HepG2 (cell line): ENCODE results near the gene KCNH6. TPM values are rescaled to one million over a fixed set of nuclear protein-coding genes. Genes with fewer than 3 reads are reported as not detected.

Experiments used
- HES4 ChIP-seq: sonication (generic); formaldehyde crosslinking; IDR thresholded peaks from 2 replicates; pipeline ENCODE4 v1.9.0; 2021; ENCODE audit warnings: mild to moderate bottlenecking, missing genetic modification reagents, borderline replicate concordance
- HOXD1 ChIP-seq: sonication (generic); formaldehyde crosslinking; IDR thresholded peaks from 2 replicates; pipeline ENCODE4 v1.5.0; 2020; ENCODE audit warnings: missing genetic modification reagents
- NFYC ChIP-seq: IDR thresholded peaks from 2 replicates; pipeline ENCODE4 v1.6.1; 2016; ENCODE audit warnings: missing genetic modification reagents, missing compliant biosample characterization
- SETDB1 ChIP-seq: sonication (generic); formaldehyde crosslinking; IDR thresholded peaks from 2 replicates; pipeline ENCODE4 v1.5.1; 2020; ENCODE audit warnings: missing genetic modification reagents, mild to moderate bottlenecking, borderline replicate concordance
- ZNF326 ChIP-seq: sonication (generic); formaldehyde crosslinking; IDR thresholded peaks from 2 replicates; pipeline ENCODE4 v1.4.0; 2020; ENCODE audit warnings: missing genetic modification reagents, borderline replicate concordance
- ZNF350 ChIP-seq: sonication (generic); formaldehyde crosslinking; IDR thresholded peaks from 2 replicates; pipeline ENCODE4 v1.4.0; 2020; ENCODE audit warnings: mild to moderate bottlenecking, low read depth, missing genetic modification reagents, borderline replicate concordance
- ZNF646 ChIP-seq: sonication (generic); formaldehyde crosslinking; IDR thresholded peaks from 2 replicates; pipeline ENCODE4 v1.9.0; 2021; ENCODE audit warnings: mild to moderate bottlenecking, missing genetic modification reagents
- ZNF878 ChIP-seq: sonication (generic); formaldehyde crosslinking; IDR thresholded peaks from 2 replicates; pipeline ENCODE4 v1.8.1; 2023; ENCODE audit warnings: mild to moderate bottlenecking, missing genetic modification reagents, moderate library complexity
- polyA plus RNA-seq, 8 experiments: library from polyadenylated mRNA; depleted of rRNA in 3 of 8; stranded (reverse) in 7 of 8; unstranded in 1 of 8; fragments of >200 nt; fragmentation: Illumina TruSeq in 4 of 8; extraction: Trizol in 4 of 8; gene quantifications; 2 replicates each; pipeline versions ENCODE4 v1.2.1 to v1.2.3, GENCODE V29; 2011 to 2016; ENCODE audit warnings: low read depth in 4 of 8, missing spikeins in 1 of 8, mixed read lengths in 1 of 8; ENCODE audit not compliant: insufficient read depth in 1 of 8
- total RNA-seq, 5 experiments: library from RNA; depleted of rRNA; stranded (reverse); fragments of >200 nt; fragmentation: Illumina TruSeq; extraction: Trizol; gene quantifications; 2 replicates each; pipeline ENCODE4 v1.2.3, GENCODE V29; 2016; ENCODE audit warnings: low read depth in 1 of 5
- TF ChIP-seq, protein P1 (sequence below): sonication (generic); formaldehyde crosslinking; IDR thresholded peaks from 2 replicates; pipeline ENCODE4 v1.5.1; 2020; ENCODE audit warnings: mild to moderate bottlenecking, missing genetic modification reagents, borderline replicate concordance
- TF ChIP-seq, protein P2 (sequence below): sonication (generic); formaldehyde crosslinking; IDR thresholded peaks from 2 replicates; pipeline ENCODE4 v1.5.1; 2020; ENCODE audit warnings: missing genetic modification reagents, mild to moderate bottlenecking, borderline replicate concordance
- TF ChIP-seq, protein P3 (sequence below): IDR thresholded peaks from 2 replicates; pipeline ENCODE4 v1.6.1; 2016; ENCODE audit warnings: missing biosample characterization, missing genetic modification reagents, low read depth

KCNH6 gene
- total and polyA plus RNA-seq, 2 of the 13 experiments (the other 11 are each of a cell fraction or from before 2014, with no cell fraction given), result 0.05 to 0.18 TPM

DNA sequence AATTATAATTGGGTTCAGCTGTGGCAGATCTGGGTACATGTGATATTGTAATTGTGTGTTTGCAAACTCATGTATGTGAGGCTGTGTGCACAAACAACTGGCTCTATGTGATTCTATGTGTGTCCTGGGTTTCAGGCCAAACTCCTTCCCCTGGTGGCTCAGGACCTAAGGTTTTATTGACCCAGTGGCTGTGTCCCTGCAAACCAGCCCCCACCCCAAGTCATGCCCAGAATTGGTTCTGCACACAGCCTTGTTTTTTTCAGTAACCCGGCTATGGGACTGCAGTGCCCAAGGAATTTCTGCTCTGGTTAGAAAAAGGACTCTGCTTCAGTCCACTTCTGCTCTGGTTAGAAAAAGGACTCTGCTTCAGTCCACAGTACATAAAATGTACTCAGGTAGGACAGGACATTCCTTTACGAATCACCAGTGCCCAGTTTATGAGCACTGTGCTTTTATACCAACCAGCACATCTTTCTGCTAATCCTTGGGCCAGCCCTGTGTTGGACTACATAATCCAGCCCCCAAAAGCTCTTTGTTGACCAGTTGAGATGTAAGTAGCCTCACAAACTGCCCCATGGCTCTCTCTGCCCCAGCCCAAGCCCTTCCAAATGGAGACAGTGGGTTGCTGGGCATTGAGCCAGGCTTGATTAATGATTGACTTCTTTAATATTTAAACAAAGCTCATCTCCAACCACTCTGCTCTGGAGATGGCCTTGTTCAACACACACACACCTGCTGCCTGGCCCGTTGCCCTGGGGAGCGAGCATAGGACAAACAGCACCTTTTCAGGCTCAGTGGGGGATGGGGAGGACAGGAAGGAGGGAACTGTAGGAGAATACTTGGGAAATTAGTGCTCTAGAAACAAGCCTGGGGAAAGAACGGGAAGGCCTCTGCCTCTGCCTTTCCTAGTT is 2.9 kb upstream of the KCNH6 start (continued):
- TF ChIP-seq, protein P1, sequence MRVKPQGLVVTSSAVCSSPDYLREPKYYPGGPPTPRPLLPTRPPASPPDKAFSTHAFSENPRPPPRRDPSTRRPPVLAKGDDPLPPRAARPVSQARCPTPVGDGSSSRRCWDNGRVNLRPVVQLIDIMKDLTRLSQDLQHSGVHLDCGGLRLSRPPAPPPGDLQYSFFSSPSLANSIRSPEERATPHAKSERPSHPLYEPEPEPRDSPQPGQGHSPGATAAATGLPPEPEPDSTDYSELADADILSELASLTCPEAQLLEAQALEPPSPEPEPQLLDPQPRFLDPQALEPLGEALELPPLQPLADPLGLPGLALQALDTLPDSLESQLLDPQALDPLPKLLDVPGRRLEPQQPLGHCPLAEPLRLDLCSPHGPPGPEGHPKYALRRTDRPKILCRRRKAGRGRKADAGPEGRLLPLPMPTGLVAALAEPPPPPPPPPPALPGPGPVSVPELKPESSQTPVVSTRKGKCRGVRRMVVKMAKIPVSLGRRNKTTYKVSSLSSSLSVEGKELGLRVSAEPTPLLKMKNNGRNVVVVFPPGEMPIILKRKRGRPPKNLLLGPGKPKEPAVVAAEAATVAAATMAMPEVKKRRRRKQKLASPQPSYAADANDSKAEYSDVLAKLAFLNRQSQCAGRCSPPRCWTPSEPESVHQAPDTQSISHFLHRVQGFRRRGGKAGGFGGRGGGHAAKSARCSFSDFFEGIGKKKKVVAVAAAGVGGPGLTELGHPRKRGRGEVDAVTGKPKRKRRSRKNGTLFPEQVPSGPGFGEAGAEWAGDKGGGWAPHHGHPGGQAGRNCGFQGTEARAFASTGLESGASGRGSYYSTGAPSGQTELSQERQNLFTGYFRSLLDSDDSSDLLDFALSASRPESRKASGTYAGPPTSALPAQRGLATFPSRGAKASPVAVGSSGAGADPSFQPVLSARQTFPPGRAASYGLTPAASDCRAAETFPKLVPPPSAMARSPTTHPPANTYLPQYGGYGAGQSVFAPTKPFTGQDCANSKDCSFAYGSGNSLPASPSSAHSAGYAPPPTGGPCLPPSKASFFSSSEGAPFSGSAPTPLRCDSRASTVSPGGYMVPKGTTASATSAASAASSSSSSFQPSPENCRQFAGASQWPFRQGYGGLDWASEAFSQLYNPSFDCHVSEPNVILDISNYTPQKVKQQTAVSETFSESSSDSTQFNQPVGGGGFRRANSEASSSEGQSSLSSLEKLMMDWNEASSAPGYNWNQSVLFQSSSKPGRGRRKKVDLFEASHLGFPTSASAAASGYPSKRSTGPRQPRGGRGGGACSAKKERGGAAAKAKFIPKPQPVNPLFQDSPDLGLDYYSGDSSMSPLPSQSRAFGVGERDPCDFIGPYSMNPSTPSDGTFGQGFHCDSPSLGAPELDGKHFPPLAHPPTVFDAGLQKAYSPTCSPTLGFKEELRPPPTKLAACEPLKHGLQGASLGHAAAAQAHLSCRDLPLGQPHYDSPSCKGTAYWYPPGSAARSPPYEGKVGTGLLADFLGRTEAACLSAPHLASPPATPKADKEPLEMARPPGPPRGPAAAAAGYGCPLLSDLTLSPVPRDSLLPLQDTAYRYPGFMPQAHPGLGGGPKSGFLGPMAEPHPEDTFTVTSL (CRISPR knock-in tag), result peak; percentile 90
- TF ChIP-seq SETDB1 (CRISPR knock-in tag) (no peak), ZNF646 (CRISPR knock-in tag) (no peak), ZNF326 (CRISPR knock-in tag) (no peak), ZNF878 (peak; percentile 87), HES4 (CRISPR knock-in tag) (no peak), NFYC (CRISPR knock-in tag) (no peak; the same call in 1 of the 2 replicates), ZNF350 (CRISPR knock-in tag) (peak; percentile 93; the same call in 1 of the 2 replicates), HOXD1 (CRISPR knock-in tag) (peak; percentile 61; the same call in 1 of the 2 replicates)
- TF ChIP-seq, protein P2, sequence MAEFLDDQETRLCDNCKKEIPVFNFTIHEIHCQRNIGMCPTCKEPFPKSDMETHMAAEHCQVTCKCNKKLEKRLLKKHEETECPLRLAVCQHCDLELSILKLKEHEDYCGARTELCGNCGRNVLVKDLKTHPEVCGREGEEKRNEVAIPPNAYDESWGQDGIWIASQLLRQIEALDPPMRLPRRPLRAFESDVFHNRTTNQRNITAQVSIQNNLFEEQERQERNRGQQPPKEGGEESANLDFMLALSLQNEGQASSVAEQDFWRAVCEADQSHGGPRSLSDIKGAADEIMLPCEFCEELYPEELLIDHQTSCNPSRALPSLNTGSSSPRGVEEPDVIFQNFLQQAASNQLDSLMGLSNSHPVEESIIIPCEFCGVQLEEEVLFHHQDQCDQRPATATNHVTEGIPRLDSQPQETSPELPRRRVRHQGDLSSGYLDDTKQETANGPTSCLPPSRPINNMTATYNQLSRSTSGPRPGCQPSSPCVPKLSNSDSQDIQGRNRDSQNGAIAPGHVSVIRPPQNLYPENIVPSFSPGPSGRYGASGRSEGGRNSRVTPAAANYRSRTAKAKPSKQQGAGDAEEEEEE (CRISPR knock-in tag), result 0 out of 2 replicates have a peak, but pooled peaks have one; percentile 26
- TF ChIP-seq, protein P3, sequence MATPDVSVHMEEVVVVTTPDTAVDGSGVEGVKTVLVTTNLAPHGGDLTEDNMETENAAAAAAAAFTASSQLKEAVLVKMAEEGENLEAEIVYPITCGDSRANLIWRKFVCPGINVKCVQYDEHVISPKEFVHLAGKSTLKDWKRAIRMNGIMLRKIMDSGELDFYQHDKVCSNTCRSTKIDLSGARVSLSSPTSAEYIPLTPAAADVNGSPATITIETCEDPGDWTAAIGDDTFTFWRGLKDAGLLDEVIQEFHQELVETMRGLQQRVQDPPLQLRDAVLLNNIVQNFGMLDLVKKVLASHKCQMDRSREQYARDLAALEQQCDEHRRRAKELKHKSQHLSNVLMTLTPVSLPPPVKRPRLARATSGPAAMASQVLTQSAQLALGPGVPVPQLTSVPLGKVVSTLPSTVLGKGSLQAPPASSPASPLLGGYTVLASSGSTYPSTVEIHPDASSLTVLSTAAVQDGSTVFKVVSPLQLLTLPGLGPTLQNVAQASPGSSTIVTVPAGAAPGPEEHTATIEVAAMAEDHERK (CRISPR knock-in tag), result no peak
